Measurements from ENCODE around the gene NOP56.
A peak's percentile ranks its signal among the peaks of the same experiment; 100 is the strongest.
"Not testable (repeated sequence)": the region's sequence is repeated elsewhere in the genome, so short reads cannot be mapped to it uniquely, and the experiment has no call there.

Gene NOP56

GRCh38 chr20:2663364-2663886, 11.0 kb downstream of the NOP56 start:
- no peak for DNase-seq (ENCODE audit: low spot score)
- TF ChIP-seq CTCF (IDR thresholded peaks at IDR 0.05; ENCODE audit: extremely low read depth, missing control alignments): no peak

- DNase-seq (ENCODE audit: low spot score): peak; percentile 88
- TF ChIP-seq CTCF (IDR thresholded peaks at IDR 0.05; ENCODE audit: extremely low read depth, missing control alignments): no peak
Measured at GRCh38 chr20:2663887-2664719, 11.7 kb downstream of the NOP56 start, which contains the start of gene IDH3B. Gene IDH3B (minus strand): TSS chr20:2664216. CDS start chr20:2664188, 28 bp downstream.

GRCh38 chr20:2671977-2672376, 19.5 kb downstream of the NOP56 start:
- no peak for DNase-seq (ENCODE audit: low spot score)
- peak; percentile 1 for TF ChIP-seq CTCF (IDR thresholded peaks at IDR 0.05; ENCODE audit: extremely low read depth, missing control alignments)

GRCh38 chr20:2672446-2672845, 20.0 kb downstream of the NOP56 start:
- TF ChIP-seq CTCF (IDR thresholded peaks at IDR 0.05; ENCODE audit: extremely low read depth, missing control alignments): no peak
- DNase-seq (ENCODE audit: low spot score): no peak

- TF ChIP-seq CTCF (IDR thresholded peaks at IDR 0.05; ENCODE audit: extremely low read depth, missing control alignments): no peak
- no peak for DNase-seq (ENCODE audit: low spot score)
Measured at GRCh38 chr20:2673453-2673852, 21.0 kb downstream of the NOP56 start.

- TF ChIP-seq CTCF (IDR thresholded peaks at IDR 0.05; ENCODE audit: extremely low read depth, missing control alignments): no peak
- DNase-seq (ENCODE audit: low spot score): no peak
Measured at GRCh38 chr20:2680046-2680445, 27.6 kb downstream of the NOP56 start.

- DNase-seq (ENCODE audit: low spot score): not testable (repeated sequence)
Measured at GRCh38 chr20:2682040-2682439, 29.6 kb downstream of the NOP56 start.

- not testable (repeated sequence) for DNase-seq (ENCODE audit: low spot score)
Measured at GRCh38 chr20:2684817-2685216, 32.4 kb downstream of the NOP56 start.

Data from GM20000 (cell line).